ENCODE measurements around the gene DNPEP.

The DNPEP gene

DNA sequence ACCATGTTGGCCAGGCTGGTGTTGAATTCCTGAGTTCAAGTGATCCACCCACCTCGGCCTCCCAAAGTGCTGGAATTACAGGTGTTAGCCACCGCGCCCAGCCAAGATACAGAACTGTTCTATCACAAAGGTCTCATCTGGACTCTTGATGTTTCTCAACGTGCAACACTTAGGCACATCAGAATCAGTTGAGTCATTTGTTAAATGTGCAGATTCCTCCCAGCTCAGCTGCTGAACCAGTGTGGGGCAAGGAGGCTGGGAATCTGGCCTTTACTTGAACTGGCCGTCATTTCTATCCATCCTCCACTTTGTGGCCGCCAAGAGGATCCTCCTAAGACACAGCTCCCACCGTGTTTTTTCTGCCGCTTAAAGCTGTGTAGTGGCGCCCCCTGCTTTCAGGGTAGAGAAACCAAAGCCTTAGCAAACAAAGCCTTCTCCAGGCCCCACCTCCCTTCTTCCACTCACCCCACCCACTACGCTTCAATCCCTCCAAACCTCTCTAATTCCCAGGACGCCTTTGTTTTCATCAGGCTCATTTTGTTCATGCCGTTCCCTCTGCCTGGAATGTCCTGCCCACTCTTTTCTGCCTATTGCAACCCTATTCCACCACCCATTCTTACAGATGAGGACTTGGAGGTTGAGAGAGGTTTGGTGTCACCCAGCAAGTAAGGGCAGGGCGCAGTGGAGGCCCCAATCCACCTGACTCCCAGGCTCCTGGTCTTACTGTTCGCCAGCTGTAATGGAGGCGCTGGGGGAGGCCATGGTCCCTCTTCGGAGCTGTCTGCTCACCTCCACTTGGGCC, 46.2 kb upstream of the DNPEP start:
- no peak overlapping the region for H3K4me3 ChIP-seq (ENCODE audit: low read depth, low read length)
- TF ChIP-seq, protein P1, sequence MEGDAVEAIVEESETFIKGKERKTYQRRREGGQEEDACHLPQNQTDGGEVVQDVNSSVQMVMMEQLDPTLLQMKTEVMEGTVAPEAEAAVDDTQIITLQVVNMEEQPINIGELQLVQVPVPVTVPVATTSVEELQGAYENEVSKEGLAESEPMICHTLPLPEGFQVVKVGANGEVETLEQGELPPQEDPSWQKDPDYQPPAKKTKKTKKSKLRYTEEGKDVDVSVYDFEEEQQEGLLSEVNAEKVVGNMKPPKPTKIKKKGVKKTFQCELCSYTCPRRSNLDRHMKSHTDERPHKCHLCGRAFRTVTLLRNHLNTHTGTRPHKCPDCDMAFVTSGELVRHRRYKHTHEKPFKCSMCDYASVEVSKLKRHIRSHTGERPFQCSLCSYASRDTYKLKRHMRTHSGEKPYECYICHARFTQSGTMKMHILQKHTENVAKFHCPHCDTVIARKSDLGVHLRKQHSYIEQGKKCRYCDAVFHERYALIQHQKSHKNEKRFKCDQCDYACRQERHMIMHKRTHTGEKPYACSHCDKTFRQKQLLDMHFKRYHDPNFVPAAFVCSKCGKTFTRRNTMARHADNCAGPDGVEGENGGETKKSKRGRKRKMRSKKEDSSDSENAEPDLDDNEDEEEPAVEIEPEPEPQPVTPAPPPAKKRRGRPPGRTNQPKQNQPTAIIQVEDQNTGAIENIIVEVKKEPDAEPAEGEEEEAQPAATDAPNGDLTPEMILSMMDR (IDR thresholded peaks at IDR 0.05; ENCODE audit: low read depth, low read length) = peak; percentile 55
- DNase-seq (ENCODE audit: low read depth, low spot score) = peak; percentile 50
- in situ Hi-C loops (cut with HindIII; ENCODE audit: low sequenced_read_pairs) = no loop called here

DNA sequence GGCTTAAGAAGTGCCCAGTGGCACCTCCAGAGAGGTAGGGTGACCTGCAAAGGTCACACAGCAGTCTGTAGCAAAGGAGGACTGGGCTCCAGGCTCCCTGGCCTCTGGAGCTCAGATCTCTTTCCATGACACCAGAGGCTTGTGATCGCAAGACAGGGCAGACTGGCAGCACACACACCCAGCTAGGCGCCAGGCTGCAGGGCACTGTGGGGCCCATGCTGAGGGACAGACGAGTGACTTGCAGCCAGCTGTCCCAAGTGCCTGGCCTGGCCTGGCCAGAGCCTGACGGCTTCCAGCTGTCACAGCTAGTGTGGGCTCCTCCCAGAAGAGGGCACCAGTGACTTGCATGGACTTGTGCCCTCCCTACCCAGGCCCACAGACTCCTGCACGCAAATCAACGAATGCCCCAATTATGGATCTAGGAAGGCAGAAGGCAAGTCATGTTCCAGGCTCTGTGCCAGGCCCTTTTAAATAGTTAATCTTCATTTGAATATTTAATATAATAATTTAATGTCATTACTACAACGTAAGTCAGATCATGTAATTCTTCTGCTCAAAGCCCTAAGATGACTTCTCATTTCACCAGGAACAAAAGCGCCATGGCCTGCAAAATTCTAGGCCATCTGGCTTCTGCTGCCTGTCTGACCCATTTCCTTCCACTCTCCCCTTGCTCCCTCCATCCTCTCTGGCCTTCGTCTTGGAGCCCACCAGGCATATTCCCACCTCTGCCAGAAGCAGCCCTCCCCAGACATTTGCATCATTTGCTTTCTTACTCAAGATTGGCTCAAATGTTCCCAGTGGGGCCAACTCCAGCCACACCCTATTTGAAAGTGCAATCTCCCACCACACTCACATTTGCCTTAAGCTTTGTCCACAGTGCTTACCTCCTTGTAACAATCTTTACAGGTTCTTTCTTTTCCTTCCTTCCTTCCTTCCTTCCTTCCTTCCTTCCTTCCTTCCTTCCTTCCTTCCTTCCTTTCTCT, 43.2 kb upstream of the DNPEP start:
- DNase-seq (ENCODE audit: low read depth, low spot score) = peak; percentile 32

DNA sequence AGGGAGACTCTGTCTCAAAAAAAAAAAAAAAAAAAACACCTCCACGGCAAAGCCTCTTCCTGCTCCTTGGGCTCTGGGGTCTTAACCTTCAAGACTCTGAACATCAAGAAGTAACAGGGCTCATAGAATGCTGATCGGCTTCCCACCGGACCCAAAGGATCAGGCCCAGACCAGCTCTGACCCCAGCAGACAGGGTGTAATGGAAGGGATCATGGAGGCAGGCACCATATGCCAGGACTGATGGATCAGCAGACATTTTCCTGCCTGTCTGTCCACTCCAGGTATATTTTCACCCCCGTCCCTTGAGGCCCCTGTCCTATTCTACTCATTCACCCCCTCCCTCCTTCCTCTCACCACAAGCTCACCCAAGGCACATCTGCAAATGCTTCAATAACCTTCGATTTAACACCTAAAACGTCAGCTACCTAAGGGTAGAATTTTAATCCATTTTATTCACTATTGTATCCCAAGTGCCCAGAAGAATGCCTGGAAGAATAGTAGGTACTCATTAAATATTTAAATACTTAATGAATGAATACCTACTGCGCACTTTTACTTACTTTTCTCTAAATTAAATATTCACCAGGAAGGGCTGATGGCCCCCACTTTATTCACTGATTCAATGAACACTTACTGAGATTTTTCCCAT, 42.4 kb upstream of the DNPEP start:
- in situ Hi-C loops (cut with HindIII; ENCODE audit: low sequenced_read_pairs) = no loop called here
- TF ChIP-seq, protein P1 (IDR thresholded peaks at IDR 0.05; ENCODE audit: low read depth, low read length) = no peak
- H3K4me3 ChIP-seq (ENCODE audit: low read depth, low read length) = no peak overlapping the region
- DNase-seq (ENCODE audit: low read depth, low spot score) = no peak

More for the DNA sequence above, 43.2 kb upstream of the DNPEP start:
- in situ Hi-C loops (cut with HindIII; ENCODE audit: low sequenced_read_pairs) = no loop called here
- no peak overlapping the region for H3K4me3 ChIP-seq (ENCODE audit: low read depth, low read length)
- TF ChIP-seq, protein P1 (IDR thresholded peaks at IDR 0.05; ENCODE audit: low read depth, low read length) = peak; percentile 57

DNA sequence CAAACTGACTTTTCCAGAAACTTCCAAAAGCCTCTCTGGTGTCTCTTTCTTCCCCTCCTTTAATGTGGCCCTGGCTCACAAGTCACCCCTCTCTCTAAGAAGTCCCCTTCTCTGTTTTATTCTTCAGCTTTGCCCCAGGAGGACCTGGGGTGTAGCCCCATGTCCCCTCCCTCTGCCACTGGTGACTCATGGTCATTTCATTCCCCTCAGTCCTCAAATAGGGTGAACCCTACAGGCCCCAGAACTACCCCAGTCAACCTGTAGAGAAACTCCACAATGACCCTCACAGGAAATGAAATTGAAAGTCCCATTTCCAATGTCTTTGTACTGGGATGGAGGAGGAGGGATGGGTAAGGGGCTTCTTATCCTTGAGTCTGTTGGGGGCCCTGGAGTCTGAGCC, 40.8 kb upstream of the DNPEP start:
- TF ChIP-seq, protein P1 (IDR thresholded peaks at IDR 0.05; ENCODE audit: low read depth, low read length) = no peak
- H3K4me3 ChIP-seq (ENCODE audit: low read depth, low read length) = no peak overlapping the region
- in situ Hi-C loops (cut with HindIII; ENCODE audit: low sequenced_read_pairs) = no loop called here
- DNase-seq (ENCODE audit: low read depth, low spot score) = no peak

DNA sequence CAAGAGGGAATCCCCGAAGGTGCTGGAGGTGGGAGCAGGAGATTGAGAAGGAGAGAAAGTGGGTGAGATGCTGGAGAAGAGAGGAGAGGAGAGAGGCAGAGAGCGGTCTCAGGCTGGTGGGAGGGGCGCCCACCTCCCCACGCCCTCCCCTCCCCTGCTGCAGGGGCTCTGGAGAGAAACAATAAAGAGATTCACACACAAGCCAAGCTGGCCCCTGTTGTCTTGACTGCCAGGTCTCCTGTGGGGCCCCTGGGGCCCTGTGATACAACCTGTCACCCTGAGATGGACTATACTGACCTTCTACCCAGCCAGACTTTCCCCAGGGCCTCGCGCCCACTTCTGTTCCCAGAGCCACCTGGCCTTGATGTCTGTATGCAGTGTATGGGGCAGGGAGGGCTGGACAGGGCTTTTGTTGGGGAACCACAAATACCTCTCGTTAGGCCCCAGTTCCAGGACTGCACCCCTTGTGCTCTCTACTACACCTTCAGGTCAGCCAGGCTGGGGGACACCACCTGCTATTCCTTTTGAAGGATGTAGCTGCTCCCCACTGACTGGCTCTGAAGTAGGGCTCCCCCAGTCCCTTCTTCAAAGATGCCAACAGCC, 38.9 kb upstream of the DNPEP start:
- TF ChIP-seq, protein P1 (IDR thresholded peaks at IDR 0.05; ENCODE audit: low read depth, low read length) = no peak
- no peak overlapping the region for H3K4me3 ChIP-seq (ENCODE audit: low read depth, low read length)
- DNase-seq (ENCODE audit: low read depth, low spot score) = no peak
- in situ Hi-C loops (cut with HindIII; ENCODE audit: low sequenced_read_pairs) = no loop called here

DNA sequence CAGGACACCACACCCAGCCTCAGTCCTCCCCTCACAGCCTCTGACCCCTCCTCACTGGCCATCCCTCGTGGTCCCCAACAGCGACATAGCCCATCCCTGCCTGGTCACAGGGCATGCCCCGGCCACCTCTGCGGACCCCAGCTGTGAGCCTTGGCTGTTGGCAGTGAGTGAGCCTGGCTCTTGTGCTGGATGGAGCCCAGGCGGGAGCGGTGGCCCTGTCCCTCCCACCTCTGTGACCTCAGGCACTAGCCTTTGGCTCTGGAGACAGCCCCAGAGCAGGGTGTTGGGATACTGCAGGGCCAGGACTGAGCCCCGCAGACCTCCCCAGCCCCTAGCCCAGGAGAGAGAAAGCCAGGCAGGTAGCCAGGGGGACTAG, 38.3 kb upstream of the DNPEP start:
- in situ Hi-C loops (cut with HindIII; ENCODE audit: low sequenced_read_pairs) = no loop called here
- no peak overlapping the region for H3K4me3 ChIP-seq (ENCODE audit: low read depth, low read length)
- TF ChIP-seq, protein P1 (IDR thresholded peaks at IDR 0.05; ENCODE audit: low read depth, low read length) = no peak
- DNase-seq (ENCODE audit: low read depth, low spot score) = no peak
